GM19240 (cell line): ENCODE data around the gene GPATCH2L.

Source experiments
- DNase-seq: peaks from one replicate; pipeline ENCODE4 v3.0.0; 2011; ENCODE audit warnings: low spot score; ENCODE audit not compliant: insufficient read length

Gene GPATCH2L

GRCh38 chr14:76151398-76152332, at the start of gene GPATCH2L:
GPATCH2L (plus strand) TSS chr14:76151922; CDS start chr14:76154364, 2,442 bp downstream.
- peak; percentile 91 for DNase-seq

GRCh38 chr14:76104802-76105355, 46.8 kb upstream of the GPATCH2L start:
- DNase-seq, result no peak

GRCh38 chr14:76106188-76106587, 45.5 kb upstream of the GPATCH2L start:
- DNase-seq, result no peak

DNA sequence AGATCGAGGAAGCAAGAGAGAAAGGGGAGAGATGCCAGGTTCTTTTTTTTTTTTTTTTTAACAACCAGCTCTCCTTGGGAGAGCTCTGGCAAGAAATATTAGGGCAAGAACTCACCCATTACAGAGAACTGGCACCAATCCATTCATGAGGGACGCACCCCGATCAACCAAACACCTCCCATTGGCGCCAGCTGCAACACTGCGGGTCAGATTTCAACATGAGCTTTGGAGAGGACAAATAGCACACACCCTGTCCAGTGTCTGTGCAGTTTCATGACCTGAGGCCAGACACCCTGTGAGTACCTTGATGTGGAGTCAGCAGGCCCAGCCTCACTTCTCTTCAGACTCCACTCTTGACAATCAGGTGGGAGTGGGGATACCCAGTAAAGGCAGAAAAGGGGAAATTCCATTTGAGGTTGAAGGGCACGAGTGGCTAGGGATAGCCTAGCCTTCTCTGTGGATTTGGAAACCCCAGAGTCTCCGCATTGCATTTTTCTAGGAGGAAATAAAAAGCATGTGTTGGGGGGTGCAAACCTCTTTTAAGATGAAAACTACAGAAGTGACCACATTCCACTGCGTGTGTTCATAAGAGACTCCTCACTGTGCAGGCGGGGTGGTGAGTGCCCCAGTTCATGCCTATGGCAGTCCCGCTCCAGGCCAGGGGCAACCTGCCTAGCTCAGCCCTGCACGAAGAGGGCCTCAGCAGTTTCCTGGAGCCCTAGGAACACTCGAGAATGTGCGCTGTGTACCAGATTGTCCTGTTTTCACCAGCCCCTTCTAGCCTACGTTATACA, 42.4 kb upstream of the GPATCH2L start:
- no peak for DNase-seq

DNA sequence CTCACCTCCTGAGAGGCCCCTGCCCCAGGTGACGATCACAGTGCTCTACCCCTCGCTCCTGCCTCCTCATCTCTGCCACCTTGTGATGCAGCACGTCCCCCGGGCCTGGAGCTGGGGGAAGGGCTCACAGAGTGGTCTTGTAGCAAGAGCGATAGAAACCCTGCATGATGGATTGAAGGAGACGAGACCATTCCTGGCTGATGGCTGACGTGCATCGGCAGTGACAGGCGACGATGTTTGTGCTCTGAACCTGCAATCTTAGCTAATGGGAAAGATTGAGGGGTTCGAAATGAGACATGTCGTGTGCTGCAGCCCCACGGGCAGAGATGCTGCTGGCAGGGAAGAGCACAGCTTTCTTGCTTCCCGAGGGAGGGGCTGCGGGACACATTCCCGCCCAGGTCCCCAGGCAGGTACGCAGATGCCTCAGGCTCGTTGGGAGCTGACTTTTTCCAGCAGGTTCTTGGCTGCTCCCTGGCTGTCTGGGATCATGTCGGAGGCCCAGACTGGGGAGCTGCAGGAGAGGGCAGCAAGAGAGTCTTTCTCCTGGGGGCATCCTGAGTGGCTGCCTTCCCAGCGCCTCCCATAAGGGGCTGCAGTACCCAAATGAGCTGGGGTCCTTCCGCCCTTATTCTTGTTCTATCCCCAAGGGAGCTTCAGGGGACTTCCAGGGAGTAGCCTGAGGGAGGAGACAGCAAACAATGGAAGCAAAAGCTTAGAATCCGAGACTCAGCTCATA, 38.7 kb upstream of the GPATCH2L start:
- DNase-seq, result no peak

DNA sequence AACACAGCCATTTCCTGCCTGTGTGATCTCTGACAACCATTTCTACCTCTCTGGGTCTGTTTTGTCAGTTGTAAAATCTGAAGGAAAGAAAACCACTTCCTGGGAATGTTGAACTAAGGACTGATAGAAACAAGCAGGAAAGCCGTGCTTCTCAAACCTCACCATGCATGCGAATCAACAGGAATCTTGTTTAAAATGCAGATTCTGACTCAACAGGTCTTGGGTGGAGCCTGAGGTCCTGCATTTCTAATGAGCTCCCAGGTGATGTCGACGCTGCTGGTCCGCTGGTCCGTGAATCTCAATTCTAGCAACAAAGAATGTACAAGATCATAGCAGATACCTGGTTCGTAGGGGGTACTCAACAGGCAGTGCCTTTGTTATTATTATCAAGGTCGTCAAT, 38.0 kb upstream of the GPATCH2L start:
- no peak for DNase-seq

- no peak for DNase-seq
These were observed 36.7 kb upstream of the GPATCH2L start for GRCh38 chr14:76115010-76115422.

GRCh38 chr14:76117789-76118484, 33.8 kb upstream of the GPATCH2L start:
- DNase-seq, result no peak

GRCh38 chr14:76118594-76118993, 33.1 kb upstream of the GPATCH2L start:
- DNase-seq, result no peak

GRCh38 chr14:76121089-76121748, 30.5 kb upstream of the GPATCH2L start:
- DNase-seq, result no peak

GRCh38 chr14:76123426-76124225, 28.1 kb upstream of the GPATCH2L start:
- no peak for DNase-seq

DNA sequence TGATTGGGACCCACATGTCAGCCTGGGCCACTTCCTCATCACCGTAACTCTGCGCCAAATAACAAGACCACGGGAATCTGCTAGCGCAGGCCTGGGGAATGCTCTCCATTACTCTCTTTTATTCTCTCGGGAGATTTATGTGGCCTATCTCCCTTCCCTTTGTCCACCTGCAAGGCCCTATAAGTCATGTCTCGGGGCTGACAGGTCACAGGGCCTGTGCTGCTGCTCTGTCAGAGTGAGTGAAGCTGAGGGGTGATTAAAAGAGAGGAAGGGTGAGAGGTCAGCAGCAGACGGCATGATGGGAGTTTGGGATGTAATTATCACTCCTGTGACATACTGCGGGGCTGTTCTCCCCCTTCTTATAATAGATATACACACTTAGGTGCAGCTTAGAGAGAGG, 26.2 kb upstream of the GPATCH2L start:
- DNase-seq, result no peak

GRCh38 chr14:76126076-76126475, 25.6 kb upstream of the GPATCH2L start:
- no peak for DNase-seq

DNA sequence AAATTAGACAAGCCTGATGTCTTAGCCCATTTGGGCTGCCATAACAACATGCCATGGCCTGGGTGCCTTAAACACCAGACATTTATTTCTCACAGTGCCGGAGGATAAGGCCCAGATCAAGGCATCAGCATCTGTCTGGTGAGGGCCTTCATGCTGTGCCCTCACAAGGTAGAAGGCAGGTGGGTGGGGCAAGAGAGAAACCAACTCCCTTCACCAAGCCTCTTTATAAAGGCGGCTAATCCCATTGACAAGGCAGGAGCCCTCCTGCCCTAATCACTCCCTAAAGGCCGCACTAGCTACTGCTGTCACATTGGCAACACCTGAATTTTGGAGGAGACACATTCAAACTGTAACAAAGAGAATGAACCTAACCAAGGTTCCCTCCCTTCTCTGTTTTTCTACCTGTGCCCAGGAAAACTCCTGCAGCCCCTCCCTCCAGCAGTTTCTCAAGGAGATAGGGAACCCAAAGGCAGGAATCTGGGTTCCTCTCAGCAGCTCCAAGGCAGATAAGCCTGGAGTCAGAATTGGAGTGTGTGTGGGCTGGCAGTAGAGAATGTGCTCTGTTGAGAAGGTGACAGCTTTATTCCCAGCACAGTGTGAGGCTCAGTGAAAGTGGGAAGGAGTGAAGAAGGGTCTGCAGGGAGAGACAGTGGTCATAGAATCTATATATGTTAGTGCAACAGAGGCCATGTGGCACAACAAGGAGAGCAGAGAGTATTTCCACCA, 21.7 kb upstream of the GPATCH2L start:
- no peak for DNase-seq

DNA sequence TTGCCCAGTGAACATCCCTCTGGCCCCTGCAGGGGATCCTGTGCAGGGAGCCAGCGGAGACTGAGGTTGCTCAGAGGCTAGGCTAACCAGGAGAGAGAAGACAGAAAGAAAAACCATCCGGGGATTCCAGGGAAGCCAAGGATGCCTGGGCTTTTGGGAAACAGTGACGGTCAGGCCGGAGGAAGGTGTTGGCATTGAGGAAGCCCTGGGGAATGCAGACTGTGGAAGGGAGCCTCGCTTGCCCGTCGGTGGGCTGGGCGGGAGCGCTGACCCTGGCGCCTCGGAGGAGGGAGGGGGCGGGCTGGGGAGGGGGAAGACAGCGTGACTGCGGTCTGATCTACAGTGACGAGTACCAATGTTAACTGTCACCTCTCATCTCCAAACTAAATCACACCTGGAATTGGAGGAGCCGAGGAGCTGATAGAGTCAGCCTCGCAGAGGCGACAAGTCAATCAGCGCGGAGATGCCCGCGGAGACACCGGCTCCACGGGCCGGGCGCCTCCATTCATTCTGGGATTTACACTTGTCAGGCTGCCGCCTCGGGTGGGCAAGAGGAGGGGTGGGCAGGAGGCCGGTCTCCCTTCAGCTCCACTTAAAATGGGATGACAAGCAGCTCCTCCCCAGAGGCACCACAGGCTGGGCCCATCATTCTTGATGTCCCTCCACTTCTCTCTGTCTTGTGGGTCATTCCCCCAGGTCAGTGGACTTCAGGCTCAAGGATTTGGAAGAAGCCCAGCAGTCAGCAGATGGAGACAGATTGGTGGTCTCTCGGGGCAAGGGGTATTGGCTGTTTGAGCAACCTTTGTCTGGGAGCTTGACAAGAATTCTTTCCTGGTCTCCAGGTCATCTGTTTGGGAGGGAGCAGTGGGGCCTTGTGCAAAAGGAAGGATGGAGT, 20.4 kb upstream of the GPATCH2L start:
- DNase-seq, result no peak

DNA sequence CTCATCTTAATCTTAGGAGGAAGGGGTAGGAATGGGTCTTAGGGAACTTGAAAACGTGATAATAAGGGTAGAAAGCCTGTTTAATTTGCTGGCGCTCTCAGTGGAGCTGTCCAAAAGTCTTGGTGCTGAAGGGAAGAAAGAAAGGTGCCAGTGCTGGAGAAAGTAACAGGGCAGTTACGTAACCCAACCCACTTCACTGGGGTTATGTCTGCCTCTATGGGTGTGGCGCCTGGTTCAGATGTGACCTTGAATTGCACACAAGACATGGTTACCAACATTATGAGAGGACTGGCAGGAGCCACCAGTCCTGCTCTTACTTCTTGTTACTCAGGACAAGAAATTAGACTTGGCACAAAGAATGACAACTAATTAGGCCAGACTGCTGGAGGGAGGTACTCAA, 18.6 kb upstream of the GPATCH2L start:
- no peak for DNase-seq

GRCh38 chr14:76134231-76134630, 17.5 kb upstream of the GPATCH2L start:
- no peak for DNase-seq

DNA sequence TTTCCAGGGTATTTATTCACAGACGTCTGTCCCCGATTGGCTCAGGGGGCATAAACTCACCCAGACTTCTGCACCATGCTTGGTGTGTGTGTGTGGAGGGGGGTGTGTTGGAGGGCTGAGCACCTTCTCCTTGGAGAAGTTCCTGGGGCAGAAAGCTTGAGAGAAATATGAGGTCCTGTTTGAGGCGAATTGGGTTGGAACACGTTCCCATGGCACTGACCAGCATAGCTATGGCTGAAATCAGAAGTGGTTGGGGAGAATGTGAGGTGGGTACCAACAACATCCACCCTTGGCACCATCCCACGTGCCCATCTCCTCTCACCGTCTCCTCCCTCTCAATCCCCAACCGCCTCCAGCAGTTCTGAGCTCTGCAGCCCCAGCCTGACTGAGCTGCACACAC, 16.0 kb upstream of the GPATCH2L start:
- DNase-seq, result no peak
